AG09319 (cell line): ENCODE data around the gene RDH16.
"Not testable (repeated sequence)": the region's sequence is repeated elsewhere in the genome, so short reads cannot be mapped to it uniquely, and the experiment has no call there.

Experiments used
- DNase-seq: peaks from one replicate; pipeline ENCODE4 v3.0.0-alpha.2; 2010; ENCODE audit warnings: low read depth; ENCODE audit errors: extremely low read depth
- TF ChIP-seq, protein P1 (sequence below): IDR thresholded peaks from 2 replicates; pipeline ENCODE4 v1.5.1; 2011; ENCODE audit warnings: low read depth, mild to moderate bottlenecking, inconsistent platforms, low read length, moderate library complexity

Gene RDH16

DNA sequence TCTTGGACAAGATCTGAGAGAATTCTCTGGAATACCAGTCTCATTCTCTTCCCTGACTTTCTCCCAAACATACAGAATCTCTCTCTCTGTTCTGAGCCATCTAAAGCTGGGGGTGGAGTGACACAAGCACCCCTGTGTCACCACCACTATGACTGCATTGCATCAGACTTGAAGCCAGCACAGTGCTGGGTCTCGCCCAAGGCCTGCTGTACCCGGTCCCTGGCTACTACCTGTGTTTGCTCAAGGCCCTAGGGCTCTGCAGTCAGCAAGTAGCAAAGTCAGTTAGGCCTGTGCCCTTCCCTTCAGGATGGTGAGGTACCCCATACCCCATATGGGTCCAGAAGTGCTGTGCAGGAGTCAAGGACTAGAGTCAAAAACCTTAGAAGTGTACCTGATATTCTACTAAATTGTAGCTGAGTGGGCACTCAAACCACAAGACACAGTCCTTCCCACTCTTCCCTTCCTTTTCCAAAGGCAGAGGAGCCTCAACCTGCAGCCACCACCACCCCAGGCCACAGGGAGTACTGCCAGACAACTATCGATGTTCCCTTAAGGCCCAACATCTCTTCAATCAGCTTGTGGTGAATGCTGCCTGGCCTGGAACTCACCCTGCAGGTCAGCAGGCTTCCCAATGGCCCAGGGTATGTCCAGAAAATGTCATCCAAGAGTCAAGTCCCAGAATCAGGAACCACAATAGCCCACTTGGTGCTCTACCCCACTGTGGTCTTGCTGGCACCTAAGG lies 21.2 kb upstream of the RDH16 start:
- TF ChIP-seq, protein P1, sequence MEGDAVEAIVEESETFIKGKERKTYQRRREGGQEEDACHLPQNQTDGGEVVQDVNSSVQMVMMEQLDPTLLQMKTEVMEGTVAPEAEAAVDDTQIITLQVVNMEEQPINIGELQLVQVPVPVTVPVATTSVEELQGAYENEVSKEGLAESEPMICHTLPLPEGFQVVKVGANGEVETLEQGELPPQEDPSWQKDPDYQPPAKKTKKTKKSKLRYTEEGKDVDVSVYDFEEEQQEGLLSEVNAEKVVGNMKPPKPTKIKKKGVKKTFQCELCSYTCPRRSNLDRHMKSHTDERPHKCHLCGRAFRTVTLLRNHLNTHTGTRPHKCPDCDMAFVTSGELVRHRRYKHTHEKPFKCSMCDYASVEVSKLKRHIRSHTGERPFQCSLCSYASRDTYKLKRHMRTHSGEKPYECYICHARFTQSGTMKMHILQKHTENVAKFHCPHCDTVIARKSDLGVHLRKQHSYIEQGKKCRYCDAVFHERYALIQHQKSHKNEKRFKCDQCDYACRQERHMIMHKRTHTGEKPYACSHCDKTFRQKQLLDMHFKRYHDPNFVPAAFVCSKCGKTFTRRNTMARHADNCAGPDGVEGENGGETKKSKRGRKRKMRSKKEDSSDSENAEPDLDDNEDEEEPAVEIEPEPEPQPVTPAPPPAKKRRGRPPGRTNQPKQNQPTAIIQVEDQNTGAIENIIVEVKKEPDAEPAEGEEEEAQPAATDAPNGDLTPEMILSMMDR: no peak
- DNase-seq: no peak

DNA sequence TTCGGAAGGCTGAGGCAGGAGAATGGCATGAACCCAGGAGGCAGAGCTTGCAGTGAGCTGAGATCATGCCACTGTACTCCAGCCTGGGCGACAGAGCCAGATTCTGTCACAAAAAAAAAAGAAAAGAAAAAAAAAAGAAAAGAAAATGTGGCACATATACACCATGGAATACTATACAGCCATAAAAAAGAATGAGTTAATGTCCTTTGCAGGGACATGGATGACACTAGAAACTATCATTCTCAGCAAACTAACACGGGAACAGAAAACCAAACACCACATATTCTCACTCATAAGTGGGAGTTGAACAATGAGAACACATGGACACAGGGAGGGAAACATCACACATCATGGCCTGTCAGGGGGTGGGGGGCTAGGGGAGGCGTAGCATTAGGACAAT lies 20.0 kb upstream of the RDH16 start:
- not testable (repeated sequence) for DNase-seq

DNA sequence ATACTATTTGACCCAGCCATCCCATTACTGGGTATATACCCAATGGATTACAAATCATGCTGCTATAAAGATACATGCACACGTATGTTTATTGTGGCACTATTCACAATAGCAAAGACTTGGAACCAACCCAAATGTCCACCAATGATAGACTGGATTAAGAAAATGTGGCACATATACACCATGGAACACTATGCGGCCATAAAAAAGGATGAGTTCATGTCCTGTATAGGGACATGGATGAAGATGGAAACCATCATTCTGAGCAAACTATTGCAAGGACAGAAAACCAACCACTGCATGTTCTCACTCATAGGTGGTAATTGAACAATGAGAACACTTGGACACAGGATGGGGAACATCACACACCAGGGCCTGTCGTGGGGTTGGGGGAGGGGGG lies 16.8 kb upstream of the RDH16 start:
- not testable (repeated sequence) for DNase-seq

DNA sequence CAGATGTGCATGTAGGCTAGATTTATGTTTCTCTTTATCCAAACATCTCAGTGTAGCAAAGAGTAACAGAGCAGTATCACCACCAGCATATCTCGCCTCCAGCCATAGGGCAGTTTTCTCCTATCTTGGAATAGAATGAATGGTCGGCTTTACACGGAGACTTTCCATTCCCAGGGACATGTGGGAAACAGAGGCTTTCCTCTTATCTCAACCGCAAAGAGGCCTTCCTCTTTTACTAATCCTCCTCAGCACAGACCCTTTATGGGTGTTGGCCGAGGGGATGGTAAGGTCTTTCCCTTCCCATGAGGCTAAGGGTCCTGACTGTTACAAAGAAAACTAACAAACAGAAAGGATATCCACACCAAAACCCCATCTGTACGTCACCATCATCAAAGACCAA lies 11.5 kb upstream of the RDH16 start:
- not testable (repeated sequence) for DNase-seq

DNA sequence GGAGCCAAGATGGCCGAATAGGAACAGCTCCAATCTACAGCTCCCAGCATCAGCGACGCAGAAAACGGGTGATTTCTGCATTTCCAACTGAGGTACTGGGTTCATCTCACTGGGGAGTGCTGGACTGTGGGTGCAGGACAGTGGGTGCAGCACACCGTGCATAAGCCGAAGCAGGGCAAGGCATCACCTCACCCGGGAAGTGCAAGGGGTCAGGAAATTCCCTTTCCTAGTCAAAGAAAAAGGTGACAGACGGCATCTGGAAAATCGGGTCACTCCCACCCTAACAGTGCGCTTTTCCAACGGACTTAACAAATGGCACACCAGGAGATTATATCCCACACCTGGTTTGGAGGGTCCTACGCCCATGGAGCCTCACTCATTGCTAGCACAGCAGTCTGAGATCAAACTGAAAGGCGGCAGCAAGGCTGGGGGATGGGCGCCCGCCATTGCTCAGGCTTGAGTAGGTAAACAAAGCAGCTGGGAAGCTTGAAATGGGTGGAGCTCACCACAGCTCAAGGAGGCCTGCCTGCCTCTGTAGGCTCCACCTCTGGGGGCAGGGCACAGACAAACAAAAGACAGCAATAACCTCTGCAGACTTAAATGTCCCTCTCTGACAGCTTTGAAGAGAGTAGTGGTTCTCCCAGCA lies 8.7 kb upstream of the RDH16 start:
- DNase-seq: not testable (repeated sequence)

DNA sequence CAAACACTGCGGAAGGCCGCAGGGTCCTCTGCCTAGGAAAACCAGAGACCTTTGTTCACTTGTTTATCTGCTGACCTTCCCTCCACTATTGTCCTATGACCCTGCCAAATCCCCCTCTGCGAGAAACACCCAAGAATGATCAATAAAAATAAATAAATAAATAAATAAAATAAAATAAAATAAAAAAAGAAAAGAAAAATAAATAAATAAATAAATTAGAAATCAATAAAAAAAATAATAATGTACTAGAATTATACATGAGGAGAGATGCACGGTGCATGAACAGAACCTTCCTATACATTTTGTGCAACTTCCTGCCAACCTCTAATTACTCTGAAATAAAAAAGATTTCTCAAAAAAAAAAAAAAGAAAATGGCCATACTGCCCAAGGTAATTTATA lies 7.7 kb upstream of the RDH16 start:
- DNase-seq: not testable (repeated sequence)

DNA sequence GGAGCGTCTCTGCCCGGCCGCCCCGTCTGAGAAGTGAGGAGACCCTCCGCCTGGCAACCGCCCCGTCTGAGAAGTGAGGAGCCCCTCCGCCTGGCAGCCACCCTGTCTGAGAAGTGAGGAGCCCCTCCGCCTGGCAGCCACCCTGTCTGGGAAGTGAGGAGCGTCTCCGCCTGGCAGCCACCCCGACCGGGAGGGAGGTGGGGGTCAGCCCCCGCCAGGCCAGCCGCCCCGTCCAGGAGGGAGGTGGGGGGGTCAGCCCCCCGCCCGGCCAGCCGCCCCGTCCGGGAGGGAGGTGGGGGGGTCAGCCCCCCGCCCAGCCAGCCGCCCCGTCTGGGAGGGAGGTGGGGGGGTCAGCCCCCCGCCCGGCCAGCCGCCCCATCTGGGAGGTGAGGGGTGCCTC lies 6.1 kb upstream of the RDH16 start:
- DNase-seq: not testable (repeated sequence)

DNA sequence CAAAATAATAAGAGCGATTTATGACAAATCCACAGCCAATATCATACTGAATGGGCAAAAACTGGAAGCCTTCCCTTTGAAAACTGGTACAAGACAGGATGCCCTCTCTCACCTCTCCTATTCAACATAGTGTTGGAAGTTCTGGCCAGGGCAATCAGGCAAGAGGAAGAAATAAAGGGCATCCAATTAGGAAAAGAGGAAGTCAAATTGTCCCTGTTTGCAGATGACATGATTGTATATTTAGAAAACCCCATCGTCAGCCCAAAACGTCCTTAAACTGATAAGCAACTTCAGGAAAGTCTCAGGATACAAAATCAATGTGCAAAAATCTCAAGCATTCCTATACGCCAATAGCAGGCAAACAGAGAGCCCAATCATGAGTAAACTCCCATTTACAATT lies 4.8 kb upstream of the RDH16 start:
- not testable (repeated sequence) for DNase-seq

DNA sequence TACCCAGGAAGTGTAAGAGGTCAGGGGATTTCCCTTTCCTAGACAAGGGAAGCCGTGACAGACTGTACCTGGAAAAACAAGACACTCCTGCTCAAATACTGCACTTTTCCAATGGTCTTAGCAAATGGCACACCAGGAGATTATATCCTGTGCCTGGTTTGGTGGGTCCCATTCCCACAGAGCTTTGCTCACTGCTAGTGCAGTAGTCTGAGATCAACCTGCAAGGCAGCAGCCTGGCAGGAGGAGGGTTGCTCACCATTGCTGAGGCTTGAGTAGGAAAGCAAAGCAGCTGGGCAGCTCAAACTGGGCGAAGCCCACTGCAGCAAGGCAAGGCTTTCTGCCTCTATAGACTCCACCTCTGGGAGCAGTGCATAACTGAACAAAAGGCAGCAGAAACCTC lies 1.0 kb upstream of the RDH16 start:
- DNase-seq: no peak
- TF ChIP-seq, protein P1: no peak

DNA sequence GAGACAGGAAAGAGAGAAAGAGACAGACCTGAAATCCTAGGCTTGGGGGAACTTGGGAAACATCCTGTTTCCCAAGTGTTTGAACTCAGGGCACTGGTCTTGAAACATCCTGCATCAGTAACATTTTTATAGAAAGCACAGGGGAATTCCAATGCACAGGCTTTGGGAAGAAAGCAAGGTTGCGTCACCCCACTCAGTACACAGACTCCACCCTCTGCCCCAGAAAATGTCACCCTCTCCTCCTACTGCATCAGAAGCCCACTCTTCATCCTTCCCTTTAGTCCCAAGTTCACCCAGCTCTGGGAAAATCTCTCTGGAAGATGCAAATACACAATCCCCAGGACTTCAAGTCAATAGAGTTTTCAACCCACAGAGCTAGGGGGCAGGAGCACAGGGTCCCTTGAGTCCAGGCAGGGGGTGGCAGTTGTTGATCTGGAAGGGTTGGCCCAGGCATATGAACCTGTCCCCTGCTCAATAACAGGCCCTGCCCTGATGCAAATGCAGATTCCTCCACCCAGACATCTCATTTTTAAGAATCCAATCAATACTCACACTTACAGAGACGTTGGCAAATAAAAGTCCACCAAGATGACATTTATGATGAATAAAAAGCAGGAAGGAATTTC lies 1.7 kb downstream of the RDH16 start:
- DNase-seq: no peak
- TF ChIP-seq, protein P1: no peak

DNA sequence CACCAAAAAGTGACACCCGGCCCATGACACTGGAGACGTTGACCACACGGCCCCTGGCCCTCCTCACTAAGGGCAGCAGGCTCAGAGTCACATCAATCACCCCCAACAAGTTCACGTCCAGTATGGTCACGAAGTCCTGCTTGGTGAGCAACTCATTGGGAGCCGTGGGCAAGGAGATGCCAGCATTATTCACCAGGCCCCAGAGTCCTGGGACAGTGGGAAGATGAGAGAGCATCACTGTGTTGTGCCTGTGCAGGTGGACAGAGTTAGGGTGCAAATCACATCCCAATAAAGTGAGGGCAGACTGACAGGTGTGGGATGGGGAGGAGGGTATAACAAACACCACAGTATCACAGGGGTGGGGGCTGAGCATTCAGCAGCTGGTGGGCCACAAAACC lies 2.5 kb downstream of the RDH16 start:
- TF ChIP-seq, protein P1: no peak
- DNase-seq: no peak
